DMS153 treated with DMSO at 0.1 percent for 48 hours (cell line): Measurements from ENCODE around the gene SYCE3.
"Not testable (repeated sequence)": the region's sequence is repeated elsewhere in the genome, so short reads cannot be mapped to it uniquely, and the experiment has no call there.

Source experiments
- DNase-seq: peaks from one replicate; lab custom pipeline; 2025; ENCODE audit not compliant: unreplicated experiment; lab: John Stamatoyannopoulos, UW

Gene SYCE3

DNA sequence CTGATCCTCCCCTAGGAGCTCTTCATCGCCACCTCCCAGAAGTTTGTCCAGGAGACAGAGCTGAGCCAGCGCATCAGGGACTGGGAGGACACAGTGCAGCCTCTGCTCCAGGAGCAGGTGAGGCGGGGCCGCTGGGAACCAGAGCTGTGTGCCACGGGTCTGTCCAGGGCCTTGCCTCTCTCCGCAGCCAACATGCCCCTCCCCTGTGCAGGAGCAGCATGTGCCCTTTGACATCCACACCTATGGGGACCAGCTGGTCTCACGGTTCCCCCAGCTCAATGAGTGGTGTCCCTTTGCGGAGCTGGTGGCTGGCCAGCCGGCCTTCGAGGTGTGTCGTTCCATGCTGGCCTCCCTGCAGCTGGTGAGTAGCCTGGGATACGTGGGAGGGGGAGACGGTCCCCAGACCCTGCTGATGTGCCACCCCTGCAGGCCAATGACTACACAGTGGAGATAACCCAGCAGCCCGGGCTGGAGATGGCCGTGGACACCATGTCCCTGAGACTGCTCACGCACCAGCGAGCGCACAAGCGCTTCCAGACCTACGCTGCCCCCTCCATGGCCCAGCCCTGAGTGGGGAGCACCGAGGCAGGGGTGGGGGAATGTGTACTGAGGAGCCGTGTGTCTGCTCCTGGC, 39.8 kb downstream of the SYCE3 start:
- no peak for DNase-seq

DNA sequence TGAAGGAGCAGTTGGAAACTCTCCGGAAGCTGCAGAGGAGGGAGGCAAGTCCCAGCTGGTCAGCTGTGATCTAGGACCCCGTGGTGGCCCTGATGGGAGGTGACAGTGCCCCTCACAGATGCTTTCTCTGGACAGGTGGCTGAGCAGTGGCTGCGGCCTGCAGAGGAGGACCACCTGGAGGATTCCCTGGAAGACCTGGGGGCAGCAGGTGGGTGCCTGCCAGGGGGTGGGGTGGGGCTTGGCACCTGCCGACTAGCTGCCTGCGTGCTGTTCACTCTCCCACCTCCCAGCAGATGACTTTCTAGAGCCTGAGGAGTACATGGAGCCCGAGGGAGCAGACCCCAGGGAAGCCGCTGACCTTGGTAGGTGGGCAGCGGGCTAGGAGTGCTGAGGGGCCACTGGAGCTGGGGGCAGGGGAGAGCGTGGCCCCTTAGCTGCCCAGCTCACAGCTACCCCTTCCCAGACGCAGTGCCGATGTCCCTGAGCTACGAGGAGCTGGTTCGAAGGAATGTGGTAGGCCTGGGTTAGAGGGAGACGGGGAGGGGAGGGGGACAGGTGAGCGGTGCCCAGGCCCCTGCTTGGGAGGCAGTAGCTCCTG, 40.4 kb downstream of the SYCE3 start:
- no peak for DNase-seq

DNA sequence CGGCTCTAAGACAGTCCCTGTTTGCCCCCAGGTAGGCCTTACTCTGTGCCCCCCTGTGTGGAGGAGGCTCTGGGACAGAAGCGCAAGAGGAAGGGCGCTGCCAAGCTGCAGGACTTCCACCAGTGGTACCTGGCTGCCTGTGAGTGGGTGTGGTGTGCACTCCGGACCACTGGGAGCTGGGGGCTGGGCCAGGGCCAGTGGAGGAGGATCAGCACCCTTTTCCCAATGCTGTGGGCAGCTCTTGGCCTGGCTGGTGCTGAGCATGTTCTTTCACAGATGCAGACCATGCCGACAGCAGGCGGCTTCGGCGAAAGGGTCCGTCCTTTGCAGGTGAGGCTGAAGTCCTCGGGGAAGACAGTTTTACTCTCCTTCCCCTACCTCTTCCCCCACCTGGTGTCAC, 41.0 kb downstream of the SYCE3 start:
- DNase-seq = no peak

DNA sequence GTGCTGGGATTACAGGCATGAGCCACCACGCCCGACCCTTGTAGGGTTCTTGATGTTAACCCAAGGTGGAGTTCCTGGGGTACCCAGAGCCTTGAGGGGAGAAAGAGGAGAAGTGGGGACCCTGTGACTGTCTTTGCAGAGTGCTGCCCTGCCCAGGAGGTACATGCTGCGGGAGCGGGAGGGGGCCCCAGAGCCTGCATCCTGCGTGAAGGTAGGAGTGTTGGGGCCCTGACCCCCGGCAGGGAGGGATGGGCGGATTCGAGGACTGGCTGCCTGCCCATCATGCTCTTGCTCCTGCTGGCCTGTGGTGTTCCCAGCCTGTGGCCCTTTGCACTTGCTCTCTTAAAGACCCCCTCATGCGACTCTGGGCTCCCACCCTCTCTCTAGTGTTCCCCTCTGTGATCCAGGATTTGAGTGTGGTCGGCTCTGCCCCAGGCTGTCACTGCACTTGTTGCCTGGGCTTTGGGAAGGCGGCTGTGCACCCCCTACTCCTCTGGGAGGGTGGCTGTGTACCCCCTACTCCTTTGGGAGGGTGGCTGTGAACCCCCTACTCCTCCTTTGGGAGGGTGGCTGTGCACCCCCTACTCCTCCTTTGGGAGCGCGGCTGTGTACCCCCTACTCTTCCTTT, 41.8 kb downstream of the SYCE3 start:
- no peak for DNase-seq

DNA sequence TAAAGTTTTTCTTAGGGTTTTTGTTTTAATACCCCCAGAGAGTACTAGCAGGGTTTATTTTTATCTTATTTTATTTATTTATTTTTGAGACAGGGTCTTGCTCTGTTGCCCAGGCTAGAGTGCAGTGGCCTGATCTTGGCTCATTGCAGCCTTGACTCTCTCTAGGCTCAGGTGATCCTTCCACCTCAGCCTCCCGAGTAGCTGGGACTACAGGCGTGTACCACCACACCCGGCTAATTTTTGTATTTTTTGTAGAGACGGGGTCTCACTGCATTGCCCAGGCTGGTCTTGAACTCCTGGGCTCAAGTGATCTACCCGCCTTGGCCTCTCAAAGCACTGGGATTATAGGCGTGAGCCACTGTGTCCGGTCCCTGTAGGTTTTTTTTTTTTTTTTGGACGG, 42.5 kb downstream of the SYCE3 start:
- not testable (repeated sequence) for DNase-seq

DNA sequence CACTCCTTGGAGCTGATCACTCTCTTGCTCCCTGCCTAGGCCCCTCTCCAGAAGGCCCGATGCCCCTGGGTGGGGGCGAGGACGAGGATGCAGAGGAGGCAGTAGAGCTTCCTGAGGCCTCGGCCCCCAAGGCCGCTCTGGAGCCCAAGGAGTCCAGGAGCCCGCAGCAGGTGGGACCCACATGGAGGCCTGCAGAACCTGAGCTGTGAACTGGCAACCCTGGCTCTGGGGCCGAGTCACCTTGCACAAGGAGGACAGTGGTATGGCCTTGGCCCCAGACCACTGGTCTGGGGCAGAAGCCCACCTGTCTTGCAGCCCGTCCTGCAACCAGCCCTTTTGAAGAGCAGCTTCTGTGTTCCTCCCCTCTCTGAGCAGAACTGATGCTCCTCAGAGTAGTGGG, 43.6 kb downstream of the SYCE3 start:
- no peak for DNase-seq

DNA sequence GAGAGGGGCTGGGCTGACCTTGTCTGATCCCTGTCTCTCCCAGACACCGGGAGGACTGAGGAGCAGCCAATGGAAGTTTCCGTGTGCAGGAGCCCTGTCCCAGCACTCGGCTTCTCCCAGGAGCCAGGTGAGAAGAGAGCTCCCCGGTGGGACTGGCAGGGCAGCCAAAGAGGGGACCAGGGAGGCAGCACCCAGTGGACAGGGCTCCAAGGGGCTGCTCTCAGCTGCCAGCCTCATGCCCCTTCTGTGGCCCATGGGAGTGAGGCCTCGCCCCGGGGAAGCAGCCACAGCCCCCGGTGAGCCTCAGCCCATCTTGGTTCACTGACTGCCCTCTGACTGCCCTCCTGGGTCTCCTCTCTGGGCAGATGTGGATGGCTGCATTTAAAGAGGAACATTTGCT, 44.1 kb downstream of the SYCE3 start:
- no peak for DNase-seq

DNA sequence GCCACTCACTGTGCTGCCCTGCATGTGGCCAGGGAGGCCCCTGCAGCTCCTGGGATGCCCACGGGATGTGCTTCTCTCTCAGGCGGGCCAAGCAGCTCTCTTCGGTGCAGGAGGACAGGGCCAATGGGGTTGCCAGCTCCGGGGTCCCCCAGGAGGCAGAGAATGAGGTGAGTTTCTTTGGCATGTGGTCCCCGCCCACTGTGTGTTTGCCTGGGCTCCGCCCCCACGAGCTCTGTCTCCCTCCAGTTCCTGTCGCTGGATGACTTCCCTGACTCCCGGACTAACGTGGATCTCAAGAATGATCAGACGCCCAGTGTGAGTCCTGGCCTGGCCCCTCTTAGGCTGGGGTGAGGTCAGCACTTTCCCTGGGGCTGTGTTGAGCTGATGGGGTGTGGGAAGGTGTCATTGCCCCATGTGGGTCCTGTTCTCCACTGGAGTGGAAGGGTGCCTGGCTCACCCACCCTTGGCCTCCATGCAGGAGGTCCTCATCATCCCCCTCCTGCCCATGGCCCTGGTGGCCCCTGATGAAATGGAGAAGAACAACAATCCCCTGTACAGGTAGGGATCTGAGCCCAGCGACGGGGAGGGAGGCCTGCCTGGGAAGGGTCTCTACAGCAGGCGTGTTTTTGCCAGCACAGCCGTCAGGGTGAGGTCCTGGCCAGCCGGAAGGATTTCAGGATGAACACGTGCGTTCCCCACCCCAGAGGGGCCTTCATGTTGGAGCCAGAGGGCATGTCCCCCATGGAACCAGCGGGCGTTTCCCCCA, 45.0 kb downstream of the SYCE3 start:
- no peak for DNase-seq

DNA sequence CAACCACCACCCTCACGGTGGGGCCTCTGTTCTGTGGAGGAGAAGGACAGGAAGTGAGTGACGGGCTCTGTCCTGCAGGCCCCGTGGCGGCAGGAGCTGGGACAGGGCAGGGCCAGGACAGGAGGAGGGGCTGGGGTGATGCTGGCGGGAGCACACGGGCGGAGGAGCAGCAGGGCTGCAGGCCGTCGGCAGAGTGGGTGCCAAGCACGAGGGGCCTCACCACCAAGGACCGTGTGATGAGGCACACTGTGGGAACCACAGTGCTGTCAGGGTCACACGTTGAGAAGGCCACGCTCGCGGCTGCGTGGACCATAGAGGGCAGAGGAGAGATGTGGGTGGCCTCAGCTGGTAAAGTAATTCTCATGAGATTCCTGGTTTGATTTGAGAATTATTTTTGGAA, 45.8 kb downstream of the SYCE3 start:
- DNase-seq = no peak

DNA sequence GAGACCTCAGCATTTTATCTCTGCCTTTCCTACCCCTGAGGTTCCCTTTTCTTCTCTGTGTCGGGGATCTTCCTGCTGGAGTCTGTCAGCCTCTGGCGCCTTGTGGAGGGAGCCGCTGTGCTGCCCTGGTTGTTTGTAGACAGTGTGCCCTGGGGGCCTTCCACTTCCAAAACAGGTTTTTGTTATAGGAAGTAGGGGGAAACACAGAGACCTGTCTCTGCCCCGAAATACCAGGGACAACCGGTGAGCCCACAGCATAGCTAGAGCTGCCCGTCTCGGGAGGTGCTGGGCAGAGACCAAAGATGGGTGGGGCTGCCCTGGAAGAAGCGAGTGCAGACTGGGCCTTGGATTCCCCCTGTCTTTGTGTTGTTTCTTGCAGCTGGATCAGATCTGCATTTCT, 46.7 kb downstream of the SYCE3 start:
- DNase-seq = no peak

DNA sequence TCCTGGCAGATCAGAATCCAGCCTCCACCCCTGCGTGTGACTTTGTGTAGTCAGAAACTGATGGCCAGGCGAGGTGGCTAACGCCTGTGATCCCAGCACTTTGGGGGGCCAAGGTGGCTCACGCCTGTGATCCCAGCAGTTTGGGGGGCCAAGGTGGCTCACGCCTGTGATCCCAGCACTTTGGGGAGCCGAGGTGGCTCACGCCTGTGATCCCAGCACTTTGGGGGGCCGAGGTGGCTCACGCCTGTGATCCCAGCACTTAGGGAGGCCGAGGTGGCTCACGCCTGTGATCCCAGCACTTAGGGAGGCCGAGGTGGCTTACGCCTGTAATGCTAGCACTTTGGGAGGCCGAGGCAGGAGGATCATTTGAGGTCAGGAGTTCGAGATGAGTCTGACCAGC, 49.5 kb downstream of the SYCE3 start:
- DNase-seq = no peak

DNA sequence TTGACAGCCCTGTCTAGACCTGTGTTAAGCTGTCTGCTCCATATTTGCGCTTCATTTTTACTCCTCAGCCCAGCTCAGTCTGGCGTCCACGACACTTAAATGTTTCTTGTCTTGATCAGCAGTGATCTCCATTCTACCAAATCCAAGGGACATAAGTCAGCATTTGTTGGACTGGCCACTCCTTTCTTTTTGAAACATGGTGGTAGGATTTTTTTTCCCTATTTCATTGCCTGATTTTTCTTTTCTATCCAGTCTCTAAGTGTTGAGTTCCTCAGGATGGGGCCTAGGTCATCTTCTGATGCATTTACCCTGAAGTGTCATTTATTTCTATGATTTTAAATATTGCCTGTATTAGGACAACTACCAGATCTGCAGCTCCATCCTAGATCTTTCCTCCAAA, 53.8 kb downstream of the SYCE3 start:
- DNase-seq = no peak

DNA sequence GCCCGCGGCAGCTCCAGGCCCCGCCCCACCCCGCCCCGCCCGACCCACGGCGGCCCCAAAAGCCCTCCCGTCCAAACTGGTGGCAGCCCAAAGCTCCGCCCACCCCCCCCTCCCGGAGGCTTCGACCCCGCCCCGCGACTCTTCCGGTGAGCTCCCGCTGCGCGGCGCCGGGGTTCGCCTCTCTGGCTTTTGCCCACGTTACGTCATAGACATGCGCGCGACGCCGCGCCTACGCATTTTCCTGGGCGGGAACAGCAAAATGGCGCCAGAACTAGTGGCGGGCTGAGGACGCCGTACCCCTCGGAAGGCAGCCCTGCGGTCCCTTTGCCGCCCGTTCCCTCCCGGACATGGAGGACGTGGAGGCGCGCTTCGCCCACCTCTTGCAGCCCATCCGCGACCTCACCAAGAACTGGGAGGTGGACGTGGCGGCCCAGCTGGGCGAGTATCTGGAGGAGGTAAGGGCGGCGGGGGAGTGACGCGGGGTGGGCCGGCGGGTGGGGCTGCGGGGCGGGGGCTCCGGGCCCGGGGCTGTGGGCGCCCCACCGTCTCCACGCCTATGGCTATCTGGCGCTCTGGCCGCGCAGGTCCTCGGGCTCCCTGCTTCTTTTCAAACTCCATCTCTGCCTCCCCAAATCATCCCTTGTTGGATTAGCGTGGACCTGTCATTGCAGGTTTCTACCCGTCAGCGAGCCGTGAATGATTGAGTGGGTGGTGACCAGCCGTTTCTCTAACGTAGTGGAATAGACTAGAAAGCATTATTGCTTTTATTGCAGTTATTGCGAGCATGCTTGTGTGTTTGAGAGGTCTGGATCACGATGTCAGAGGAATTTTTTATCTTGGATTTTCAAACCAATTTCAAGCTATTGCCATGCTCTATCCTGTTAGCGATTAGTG, 54.5 kb downstream of the SYCE3 start, which contains the start of gene NCAPH2:
NCAPH2 (plus strand) TSS at position 234 of the 894 bp plus-strand sequence; CDS start at position 348, 114 bp downstream.
- DNase-seq = peak; percentile 88

DNA sequence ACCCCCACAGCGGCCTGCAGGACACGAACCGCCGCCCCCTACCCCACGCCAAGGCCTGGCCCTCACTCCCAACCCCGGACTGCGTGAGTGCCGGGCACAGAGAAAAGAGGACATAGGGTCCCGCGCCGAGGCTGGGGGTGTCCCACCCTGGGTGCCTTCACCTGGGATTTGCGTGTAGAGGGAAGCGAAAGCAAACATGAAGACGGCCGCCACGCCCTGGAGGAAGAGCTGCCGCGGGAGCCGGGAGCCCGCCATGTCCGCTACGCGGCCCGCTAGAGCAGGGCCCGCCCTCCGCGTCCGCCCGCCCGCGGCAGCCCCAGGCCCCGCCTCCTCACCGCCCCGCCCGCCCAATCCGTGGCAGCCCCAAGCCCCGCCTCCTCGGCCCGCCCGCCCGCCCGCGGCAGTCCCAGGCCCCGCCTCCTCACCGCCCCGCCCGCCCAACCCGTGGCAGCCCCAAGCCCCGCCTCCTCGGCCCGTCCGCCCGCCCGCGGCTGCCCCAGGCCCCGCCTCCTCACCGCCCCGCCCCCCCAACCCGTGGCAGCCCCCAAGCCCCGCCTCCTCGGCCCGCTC, 55.2 kb downstream of the SYCE3 start, which contains the start of gene LMF2:
LMF2 (minus strand) TSS at position 282 of the 570 bp plus-strand sequence; CDS start at position 255, 27 bp downstream.
- DNase-seq = peak; percentile 88

DNA sequence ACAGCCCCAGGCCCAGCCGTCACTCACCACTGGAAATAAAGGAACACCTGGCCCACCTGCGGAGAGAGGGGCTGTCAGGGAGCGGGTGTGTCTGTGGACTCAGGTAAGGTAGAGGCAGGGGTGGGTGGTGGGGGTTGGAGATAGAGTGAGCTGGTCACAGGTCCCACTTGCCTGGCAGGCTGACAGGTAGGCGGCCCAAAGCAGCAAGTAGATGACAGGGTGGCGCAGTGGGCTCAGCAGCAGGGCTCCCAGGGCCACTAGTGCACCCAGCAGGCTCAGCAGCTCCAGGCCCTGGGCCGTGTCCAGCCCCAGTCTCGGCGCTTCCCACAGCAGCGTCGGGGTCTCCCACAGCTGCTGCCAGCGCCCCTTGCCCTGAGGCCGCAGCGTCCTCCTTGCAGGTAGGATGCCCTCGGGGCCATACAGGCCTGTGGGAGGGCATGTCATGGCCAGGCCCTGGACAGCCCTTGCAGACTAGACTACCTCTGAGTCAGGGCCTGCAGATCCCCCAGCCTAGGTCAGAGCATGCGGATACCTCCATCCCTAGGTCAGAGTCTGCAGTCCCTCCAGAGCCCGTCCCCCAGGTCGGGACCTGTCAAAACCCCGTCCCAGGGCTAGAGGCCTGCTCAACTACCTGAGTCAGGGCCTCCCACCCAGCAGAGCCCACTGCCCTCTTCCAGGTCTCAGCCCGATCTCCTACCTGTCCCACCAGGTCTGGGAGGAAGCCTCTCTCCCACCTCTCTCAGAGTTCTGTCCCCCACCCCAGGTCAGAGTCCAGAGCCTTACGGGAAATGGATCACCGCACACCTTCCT, 55.9 kb downstream of the SYCE3 start:
- no peak for DNase-seq

DNA sequence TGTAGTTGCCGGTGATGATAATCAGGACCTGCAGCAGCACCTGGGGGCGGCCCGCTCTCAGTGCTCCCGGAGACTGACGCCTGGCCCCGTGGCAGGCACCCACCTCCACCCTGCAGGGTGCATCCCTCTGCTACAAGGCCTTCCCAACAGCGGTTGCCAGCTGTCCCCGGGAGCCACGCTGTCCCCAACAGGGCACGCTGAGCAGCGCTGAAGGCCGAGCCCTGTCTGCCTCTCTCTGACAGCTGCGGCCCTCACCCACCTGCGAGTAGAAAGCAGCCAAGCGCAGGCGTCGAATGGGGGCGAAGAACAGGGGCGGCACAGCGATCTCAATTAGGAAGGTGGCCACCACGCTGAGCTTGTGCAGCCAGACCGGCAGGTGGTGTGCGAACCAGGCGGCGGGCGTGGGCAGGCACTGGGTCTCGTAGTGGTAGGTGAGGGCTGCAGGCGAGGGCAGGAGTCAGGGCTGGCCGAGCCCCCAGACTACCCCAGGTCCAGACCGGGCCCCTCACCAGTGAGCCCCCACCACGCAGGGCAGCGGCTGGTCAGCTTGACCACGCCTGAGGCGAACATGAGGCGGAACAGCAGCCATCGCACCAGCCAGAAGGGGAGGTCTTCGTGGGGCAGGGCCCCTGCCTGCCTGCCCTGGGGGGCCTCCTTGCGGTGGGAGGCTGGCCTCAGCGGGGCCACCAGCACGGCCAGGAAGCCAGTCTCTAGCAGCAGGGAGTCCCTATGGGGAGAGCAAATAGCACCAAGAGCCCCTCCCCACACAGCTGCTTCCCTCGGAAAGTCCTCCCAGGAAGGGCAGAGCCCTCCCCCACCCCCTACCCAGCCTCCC, 56.7 kb downstream of the SYCE3 start:
- no peak for DNase-seq

DNA sequence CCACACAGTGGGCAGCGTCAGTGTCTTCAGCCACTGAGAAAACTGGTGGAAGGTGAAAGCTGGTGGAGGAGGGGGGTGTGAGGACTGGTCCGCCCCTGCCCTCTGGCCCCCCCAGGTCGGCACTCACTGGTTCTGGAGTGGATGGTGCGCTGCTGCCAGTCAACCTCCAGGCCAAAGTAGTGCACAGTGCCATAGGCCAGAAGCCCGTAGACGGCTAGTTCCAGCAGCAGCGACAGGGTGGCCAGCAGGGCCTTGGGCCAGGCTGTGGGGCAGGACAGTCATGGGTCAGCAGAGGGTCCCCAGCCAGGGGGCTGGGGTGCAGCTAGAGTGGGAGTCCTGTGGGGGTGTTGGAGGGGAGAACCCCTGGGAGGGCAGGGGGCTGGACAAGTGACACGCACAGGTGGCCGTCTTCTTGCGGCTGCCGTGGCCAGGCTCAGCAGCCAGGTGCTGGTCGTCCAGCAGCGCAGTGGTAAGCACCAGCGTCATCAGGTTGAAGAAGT, 57.4 kb downstream of the SYCE3 start:
- DNase-seq = no peak
